BJ (cell line): ENCODE measurements around the gene CUL4A. TPM values are rescaled to one million over a fixed set of nuclear protein-coding genes. Genes with fewer than 3 reads are reported as not detected.
A peak's percentile ranks its signal among the peaks of the same experiment; 100 is the strongest.

Source experiments
- CTCF ChIA-PET: fragments of 350-600 bp; formaldehyde crosslinking; extraction: SDS; loops from one replicate; lab custom pipeline; 2021; ENCODE audit warnings: antibody characterized with exemption, inconsistent platforms; lab: Yijun Ruan, JAX
- POLR2A ChIA-PET: fragments of 300-600 bp; sonication (Branson Sonifier 250); formaldehyde crosslinking; extraction: SDS; loops from one replicate; lab custom pipeline; 2021; ENCODE audit warnings: antibody characterized with exemption; lab: Charles Lee
- DNase-seq: peaks from one replicate; pipeline ENCODE4 v3.0.0-alpha.2; 2011; ENCODE audit warnings: low read depth
- H3K27me3 ChIP-seq: 2 replicates; pipeline ENCODE4 v1.6.0; 2011; ENCODE audit warnings: low read length; ENCODE audit not compliant: control insufficient read depth, insufficient read depth
- H3K36me3 ChIP-seq: 2 replicates; pipeline ENCODE4 v1.5.1; 2011; ENCODE audit warnings: low read length; ENCODE audit not compliant: control insufficient read depth, insufficient read depth
- H3K4me3 ChIP-seq: 2 replicates; pipeline ENCODE4 v1.5.1; 2011; ENCODE audit warnings: low read depth, mild to moderate bottlenecking, control low read depth, low read length
- CTCF ChIP-seq: IDR thresholded peaks from 2 replicates; pipeline ENCODE4 v1.5.1; 2011; ENCODE audit warnings: low read depth, mild to moderate bottlenecking, control low read depth, inconsistent platforms, low read length, moderate library complexity; ENCODE audit not compliant: insufficient read depth
- polyA plus RNA-seq: library from polyadenylated mRNA; depleted of rRNA; stranded (reverse); fragments of >200 nt; gene quantifications from 2 replicates; pipeline ENCODE4 v1.2.3, GENCODE V29; 2011

Gene CUL4A
- polyA plus RNA-seq, 1 experiment = 67.1 TPM

GRCh38 chr13:113272031-113272430 lies 62.6 kb downstream of the CUL4A start:
- no peak for DNase-seq
- Histone ChIP-seq H3K36me3 (peaks cover 2% of the 10 kb centered on the region), H3K4me3 (no peak overlapping the region), H3K27me3 (no peaks in the 10 kb centered on the region)
- ChIA-PET POLR2A (no interaction called here), CTCF (interaction anchor here (1.1 kb wide), 1 partner anchor 291 kb away, joined by 3 read pairs; no protein-coding TSS in a partner anchor)
- TF ChIP-seq CTCF = no peak

- no peak overlapping the region for H3K4me3 ChIP-seq
- H3K36me3 ChIP-seq = no peaks in the 10 kb centered on the region
- ChIA-PET CTCF (no interaction called here), POLR2A (no interaction called here)
- H3K27me3 ChIP-seq = no peaks in the 10 kb centered on the region
- no peak for TF ChIP-seq CTCF
- no peak for DNase-seq
Measured at GRCh38 chr13:113272701-113273181, 63.3 kb downstream of the CUL4A start.

GRCh38 chr13:113273321-113273720 lies 63.9 kb downstream of the CUL4A start:
- H3K36me3 ChIP-seq = no peaks in the 10 kb centered on the region
- no peak for TF ChIP-seq CTCF
- H3K27me3 ChIP-seq = no peaks in the 10 kb centered on the region
- ChIA-PET CTCF (no interaction called here), POLR2A (no interaction called here)
- H3K4me3 ChIP-seq = no peak overlapping the region
- no peak for DNase-seq

- TF ChIP-seq CTCF = no peak
- CTCF ChIA-PET = interaction anchor here (0.9 to 1.1 kb wide), 3 partner anchors 16 to 178 kb away, joined by 3 to 5 read pairs (median 4); no protein-coding TSS in a partner anchor
- no peaks in the 10 kb centered on the region for H3K36me3 ChIP-seq
- DNase-seq = peak; percentile 11
- POLR2A ChIA-PET = no interaction called here
- H3K27me3 ChIP-seq = no peaks in the 10 kb centered on the region
- H3K4me3 ChIP-seq = no peak overlapping the region
Measured at GRCh38 chr13:113273851-113274590, 64.6 kb downstream of the CUL4A start.

- no peaks in the 10 kb centered on the region for H3K27me3 ChIP-seq
- ChIA-PET CTCF (interaction anchor here (0.6 to 1.1 kb wide), 4 partner anchors 15 to 177 kb away, joined by 3 to 5 read pairs (median 4); no protein-coding TSS in a partner anchor), POLR2A (no interaction called here)
- DNase-seq = no peak
- H3K36me3 ChIP-seq = no peaks in the 10 kb centered on the region
- no peak overlapping the region for H3K4me3 ChIP-seq
- TF ChIP-seq CTCF = no peak
Measured at GRCh38 chr13:113274721-113275120, 65.3 kb downstream of the CUL4A start.
